NCI-H2227 treated with DMSO at 0.1 percent for 48 hours (cell line): ENCODE data around the gene CAV2.

Source experiments
- DNase-seq: peaks from one replicate; lab custom pipeline; 2025; lab: John Stamatoyannopoulos, UW

Gene CAV2

GRCh38 chr7:116495736-116496135, 3.8 kb upstream of the CAV2 start:
- no peak for DNase-seq

GRCh38 chr7:116496653-116497052, 2.9 kb upstream of the CAV2 start:
- no peak for DNase-seq

- DNase-seq, result no peak
Measured at GRCh38 chr7:116497708-116498107, 1.8 kb upstream of the CAV2 start.

- no peak for DNase-seq
Measured at GRCh38 chr7:116500078-116500853, 728 bp downstream of the CAV2 start.

GRCh38 chr7:116501425-116502167, 2.1 kb downstream of the CAV2 start:
- DNase-seq, result no peak

GRCh38 chr7:116502201-116503096, 2.9 kb downstream of the CAV2 start:
- no peak for DNase-seq

GRCh38 chr7:116503835-116504234, 4.3 kb downstream of the CAV2 start:
- DNase-seq, result no peak

- no peak for DNase-seq
Measured at GRCh38 chr7:116505278-116505677, 5.7 kb downstream of the CAV2 start.

- DNase-seq, result no peak
Measured at GRCh38 chr7:116505823-116506222, 6.3 kb downstream of the CAV2 start.

- DNase-seq, result no peak
Measured at GRCh38 chr7:116509982-116510579, 10.5 kb downstream of the CAV2 start.

- DNase-seq, result no peak
Measured at GRCh38 chr7:116510795-116511194, 11.3 kb downstream of the CAV2 start.

GRCh38 chr7:116511552-116512519, 12.3 kb downstream of the CAV2 start:
- DNase-seq, result no peak

GRCh38 chr7:116512520-116513188, 13.1 kb downstream of the CAV2 start:
- DNase-seq, result no peak

- DNase-seq, result no peak
Measured at GRCh38 chr7:116515584-116515983, 16.0 kb downstream of the CAV2 start.

GRCh38 chr7:116516324-116516723, 16.8 kb downstream of the CAV2 start:
- DNase-seq, result no peak

GRCh38 chr7:116517626-116518025, 18.1 kb downstream of the CAV2 start:
- DNase-seq, result no peak

GRCh38 chr7:116518961-116519360, 19.4 kb downstream of the CAV2 start:
- no peak for DNase-seq

GRCh38 chr7:116521046-116521664, 21.6 kb downstream of the CAV2 start:
- no peak for DNase-seq

GRCh38 chr7:116522247-116522646, 22.7 kb downstream of the CAV2 start:
- no peak for DNase-seq

- no peak for DNase-seq
Measured at GRCh38 chr7:116524221-116524608, 24.7 kb downstream of the CAV2 start.
